OCI-LY7 (cell line): ENCODE data around the gene SYPL1.

Source experiments
- CTCF ChIP-seq: fragments of 200-600 bp; sonication (generic); conservative IDR thresholded peaks from 2 replicates; pipeline ENCODE4 v1.5.1; 2014; ENCODE audit warnings: mild to moderate bottlenecking, antibody characterized with exemption, low read length, moderate library complexity, mixed read lengths
- EZH2phosphoT487 ChIP-seq: fragments of 200-600 bp; sonication (generic); IDR thresholded peaks from 2 replicates; pipeline ENCODE4 v1.6.1; 2018; ENCODE audit warnings: low read depth, borderline replicate concordance, mild to moderate bottlenecking, mixed run types, antibody characterized with exemption, low read length, moderate library complexity, mixed read lengths

- TF ChIP-seq CTCF (no peak), EZH2phosphoT487 (no peak)
Measured at GRCh38 chr7:106072715-106073091, 39.4 kb downstream of the SYPL1 start.
